Retina (tissue), 1 donor: ENCODE measurements around the gene GARIN1A.
"Not testable (repeated sequence)": the region's sequence is repeated elsewhere in the genome, so short reads cannot be mapped to it uniquely, and the experiment has no call there.

ENCODE experiments used
- DNase-seq: peaks from one replicate; pipeline ENCODE4 v3.0.0-alpha.2; 2016

GARIN1A gene

DNA sequence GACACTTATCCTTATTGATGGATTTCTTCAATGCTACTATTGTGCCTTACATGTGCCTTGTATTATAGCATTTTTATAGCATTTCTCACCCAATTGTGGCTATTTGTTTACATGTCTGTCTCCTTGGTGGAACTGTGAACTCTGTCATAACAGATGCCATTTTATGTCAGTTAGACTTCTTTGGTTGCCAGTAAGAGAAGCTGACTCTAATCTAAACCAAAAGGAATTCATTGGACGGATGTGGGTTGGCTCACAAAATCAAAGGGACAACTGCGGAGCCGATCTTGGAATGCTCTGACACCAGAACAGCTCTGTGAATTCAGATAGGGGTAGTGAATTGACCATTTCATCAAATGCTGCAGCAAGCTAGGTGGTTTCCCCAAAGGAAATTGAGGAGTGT lies 15.0 kb downstream of the GARIN1A start:
- no peak for DNase-seq

DNA sequence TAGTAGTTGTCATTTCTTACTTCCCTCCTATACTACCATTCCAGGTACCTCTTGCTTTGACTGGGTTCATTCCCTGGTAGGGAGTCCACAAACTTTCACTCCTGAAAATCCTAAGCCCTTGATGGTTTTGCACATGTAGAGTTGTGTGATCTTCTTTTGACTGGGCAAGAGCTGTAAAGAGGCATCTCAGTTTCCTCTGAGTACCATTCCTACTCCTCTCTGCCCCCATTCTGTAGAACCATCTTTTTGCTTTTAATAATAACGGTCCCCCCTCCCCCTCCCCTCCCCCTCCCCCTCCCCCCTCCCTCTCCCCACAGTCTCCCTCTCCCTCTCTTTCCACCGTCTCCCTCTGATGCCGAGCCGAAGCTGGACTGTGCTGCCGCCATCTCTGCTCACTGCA lies 16.4 kb downstream of the GARIN1A start:
- no peak for DNase-seq

DNA sequence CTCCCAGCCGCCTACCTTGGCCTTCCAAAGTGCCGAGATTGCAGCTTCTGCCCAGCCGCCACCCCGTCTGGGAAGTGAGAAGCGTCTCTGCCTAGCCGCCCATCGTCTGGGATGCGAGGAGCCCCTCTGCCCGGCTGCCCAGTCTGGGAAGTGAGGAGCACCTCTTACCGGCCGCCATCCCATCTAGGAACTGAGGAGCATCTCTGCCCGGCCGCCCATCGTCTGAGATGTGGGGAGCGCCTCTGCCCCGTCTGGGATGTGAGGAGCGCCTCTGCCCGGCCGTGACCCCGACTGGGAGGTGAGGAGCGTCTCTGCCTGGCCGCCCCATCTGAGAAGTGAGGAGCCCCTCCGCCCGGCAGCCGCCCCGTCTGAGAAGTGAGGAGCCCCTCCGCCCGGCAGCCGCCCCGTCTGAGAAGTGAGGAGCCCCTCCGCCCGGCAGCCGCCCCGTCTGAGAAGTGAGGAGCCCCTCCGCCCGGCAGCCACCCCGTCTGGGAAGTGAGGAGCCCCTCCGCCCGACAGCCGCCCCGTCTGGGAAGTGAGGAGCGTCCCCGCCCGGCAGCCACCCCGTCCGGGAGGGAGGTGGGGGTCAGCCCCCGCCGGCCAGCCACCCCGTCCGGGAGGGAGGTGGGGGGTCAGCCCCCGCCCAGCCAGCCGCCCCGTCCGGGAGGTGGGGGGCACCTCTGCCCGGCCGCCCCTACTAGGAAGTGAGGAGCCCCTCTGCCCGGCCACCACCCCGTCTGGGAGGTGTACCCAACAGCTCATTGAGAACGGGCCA lies 17.3 kb downstream of the GARIN1A start:
- not testable (repeated sequence) for DNase-seq

DNA sequence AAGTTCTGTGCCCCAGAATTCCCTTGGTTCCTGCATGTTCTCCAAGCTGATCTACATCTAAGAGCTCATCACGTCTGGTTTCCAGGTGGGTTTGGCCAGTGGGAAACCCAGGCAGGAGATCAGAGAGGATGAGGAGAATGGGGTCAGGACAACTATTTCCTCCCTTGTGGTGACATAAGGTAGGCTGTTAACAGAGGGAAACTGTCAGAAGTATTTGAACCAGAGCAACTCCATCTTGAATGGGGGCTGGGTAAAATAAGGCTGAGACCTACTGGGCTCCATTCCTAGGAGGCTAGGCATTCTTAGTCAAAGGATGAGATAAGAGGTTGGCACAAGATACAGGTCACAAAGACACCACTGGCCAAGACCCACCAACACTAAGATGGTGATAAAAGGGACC lies 19.1 kb downstream of the GARIN1A start:
- no peak for DNase-seq

DNA sequence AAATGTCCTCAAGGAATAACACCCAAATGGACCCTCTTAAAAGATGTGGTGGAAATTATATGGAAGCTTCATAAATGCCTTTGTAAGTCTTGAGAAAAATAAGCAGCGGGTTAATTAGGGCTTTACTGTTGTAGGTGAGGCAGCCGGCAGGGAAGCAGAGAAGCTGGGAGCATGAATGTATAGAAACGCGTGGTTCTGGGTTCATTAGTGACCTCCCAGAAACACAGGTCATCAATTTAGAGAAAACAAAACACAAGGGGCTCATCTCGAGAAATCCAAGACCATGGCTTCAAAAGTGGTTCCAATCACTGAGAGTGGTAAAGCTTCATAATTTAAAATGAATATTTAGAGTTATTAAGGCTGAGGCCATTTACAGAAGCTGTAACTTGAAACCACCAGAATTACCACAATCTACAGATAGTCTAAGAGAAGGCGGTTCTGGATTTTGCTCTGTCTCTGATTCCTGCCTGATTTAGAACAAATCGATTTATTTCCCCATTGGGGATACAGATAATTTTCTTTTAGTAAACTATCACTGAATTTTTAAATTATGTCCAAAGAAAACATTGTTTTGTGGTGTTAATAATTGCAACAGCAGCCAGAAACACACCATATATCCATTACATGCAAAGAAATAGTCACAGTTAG lies 20.7 kb downstream of the GARIN1A start:
- peak; percentile 39 for DNase-seq

DNA sequence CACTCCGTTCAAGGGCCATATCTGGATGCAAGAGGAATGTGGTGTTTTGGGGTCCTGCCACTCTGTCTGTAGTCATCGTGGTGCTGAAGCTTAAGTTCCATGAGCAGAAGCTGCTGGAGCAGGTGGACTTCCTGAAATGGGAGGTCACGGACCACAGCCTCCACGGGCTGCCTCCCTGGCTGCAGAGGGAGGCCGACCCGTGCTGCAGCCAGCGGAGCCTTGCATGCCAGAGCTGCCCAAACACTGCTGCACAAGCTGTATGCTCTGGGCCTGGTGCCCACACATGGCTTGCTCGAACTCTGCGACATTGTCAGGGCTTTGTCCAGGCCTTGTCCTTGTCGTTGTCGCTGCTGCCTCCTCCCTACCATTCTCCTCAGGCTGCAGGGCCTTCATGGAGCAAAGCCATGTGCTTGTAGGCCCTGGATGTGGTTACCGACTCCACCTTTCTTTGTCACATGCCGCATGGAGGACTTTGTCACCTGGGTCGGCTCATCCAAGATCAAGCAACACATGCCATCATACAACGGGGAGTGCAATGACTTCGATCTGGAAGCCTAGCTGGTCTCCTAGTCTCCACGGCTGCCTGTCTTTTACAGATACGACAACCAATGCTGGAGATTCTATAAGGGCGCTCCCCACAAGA lies 21.4 kb downstream of the GARIN1A start:
- DNase-seq: no peak

DNA sequence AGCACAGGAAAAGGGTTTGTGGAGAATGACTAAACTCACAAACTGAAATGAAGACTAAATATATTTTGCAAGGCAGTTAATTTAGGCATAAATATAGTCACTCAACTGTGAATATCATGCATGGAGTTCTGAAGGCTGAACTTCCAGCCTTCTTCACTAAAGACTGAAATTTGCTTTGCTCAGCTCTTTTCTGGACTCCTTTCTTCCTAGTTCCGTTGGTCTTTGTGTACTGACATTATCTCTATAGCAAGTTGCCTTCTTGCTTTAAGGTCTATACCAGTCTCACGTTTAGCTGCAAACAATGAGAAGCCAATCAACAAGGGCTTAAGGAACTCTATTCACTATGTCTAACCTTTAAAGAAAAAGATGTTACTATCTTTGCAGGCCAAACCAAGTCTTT lies 22.6 kb downstream of the GARIN1A start:
- no peak for DNase-seq

DNA sequence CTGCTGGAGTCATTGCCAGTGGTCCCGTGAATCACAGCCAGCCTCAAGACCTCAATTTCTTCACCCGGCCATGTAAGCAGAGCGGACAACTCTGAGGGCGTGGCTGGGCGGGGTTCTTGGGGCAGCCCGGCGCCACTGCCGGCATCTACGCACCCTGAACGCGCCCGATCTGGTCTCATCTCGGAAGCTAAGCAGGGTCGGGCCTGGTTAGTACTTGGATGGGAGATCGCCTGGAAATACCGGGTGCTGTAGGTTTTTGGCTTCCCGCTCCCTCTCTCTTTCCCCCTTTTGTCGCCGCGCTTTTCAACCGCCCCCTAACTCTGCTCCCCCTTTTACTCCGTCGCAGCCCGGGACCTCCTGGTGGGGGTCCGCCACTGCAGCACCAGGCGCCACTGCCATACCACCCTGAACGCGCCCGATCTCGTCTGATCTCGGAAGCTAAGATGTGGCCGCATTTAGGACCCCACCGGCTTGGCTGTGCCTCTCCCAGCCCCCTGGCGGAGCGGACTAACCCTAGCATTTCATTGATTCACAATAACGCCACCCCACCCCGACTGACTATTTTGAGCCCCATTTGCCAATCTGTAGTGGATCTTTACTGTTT lies 25.3 kb downstream of the GARIN1A start:
- peak; percentile 80 for DNase-seq

DNA sequence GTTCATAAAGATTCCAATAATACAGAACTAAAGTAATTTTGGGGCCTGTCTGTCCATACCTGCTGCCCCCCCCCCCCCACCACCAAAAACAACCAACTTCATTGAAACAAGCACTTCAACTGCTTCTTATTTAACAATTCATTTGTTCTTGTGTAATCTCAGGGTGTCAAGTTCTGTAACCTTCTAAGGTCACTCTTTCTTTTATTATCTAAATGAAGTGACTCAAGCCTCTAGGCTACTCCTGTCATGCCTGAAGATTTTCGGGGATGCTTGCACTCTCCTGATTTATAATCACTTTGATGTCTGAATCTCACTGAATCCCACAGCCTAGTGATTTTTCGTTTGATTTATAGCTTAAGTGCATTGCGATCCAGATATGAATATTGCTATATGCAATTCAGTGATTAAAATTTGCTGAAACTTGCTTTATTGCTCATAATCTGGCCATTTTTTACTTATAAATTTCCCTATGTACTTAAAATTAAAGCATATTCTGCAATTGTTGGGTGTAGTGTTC lies 27.2 kb downstream of the GARIN1A start:
- no peak for DNase-seq

DNA sequence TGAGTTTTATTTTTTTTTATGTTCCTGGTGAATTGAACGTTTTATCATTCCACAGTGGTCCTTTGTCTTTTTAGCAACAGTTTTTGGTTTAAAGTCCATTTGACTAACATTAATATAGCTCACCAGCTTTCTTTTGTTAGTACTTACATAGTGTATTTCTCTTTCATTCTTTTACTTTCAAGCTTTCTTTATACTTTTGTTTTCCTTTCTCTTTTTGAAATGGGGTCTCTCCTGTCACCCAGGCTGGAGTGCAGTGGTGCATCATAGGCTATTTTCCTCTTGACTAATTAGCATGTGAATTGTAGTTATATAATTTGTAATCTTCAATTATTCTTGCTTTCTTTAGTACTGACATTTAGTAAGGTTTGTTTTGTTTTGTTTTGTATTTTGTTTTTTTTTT lies 27.8 kb downstream of the GARIN1A start:
- no peak for DNase-seq

DNA sequence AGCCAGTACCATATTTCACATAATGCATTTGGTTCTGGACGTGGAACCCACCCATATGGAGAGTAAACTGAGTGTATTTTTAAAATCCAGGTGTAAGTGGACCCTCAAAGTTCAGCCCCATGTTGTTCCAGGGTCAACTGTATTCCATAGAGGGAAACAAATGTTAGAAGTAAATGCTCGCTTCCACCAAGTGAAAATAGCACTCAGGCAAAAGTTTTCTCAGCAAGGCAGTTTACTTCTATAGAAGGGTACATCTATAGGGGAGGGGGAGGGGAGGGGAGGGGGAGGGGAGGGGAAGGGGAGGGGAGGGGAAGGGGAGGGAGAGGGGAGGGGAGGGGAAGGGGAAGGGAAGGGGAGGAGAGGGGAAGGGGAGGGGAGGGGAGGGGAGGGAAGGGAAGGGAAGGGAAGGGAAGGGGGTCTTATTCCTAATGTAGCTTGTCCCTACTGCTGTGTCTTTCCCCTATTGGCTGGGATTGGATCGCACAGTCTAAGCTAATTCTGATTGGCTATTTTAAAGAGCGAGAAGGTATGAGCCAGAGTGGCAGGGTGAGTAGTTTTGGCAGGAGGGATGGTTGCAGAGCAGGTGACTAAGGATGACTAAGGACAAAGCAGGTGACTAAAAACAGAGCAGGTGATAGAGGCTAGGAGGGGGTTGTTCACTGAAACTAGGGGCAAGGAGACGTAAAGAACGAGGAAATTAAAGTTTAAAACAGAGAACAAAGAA lies 29.1 kb downstream of the GARIN1A start:
- DNase-seq: no peak

DNA sequence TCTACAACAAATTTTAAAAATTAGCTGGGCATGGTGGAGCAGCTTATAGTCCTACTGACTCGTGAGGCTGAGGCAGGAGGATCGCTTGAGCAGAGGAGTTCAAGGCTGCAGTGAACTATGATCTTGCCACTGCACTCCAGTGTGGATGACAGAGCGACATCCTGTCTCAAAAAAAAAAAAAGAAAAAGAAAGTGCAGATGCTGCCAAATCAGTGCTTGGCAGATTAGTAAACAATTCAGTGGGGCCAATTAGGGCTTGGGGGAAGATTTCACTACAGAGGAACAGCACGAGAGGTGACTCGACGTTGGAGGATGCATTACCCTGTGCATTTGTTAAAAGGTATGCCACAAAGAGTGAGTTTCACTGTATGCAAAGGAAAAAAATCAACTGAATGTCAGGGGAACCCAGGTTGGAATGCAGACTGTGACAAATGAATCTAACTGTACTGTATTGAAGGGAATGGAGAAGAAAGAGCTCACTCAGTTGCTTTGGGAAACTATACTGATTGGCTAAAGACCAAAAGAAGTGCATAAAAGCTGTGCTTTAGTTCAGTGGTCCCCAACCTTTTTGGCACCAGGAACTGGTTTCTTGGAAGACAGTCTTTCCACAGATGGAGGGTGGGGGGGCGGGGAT lies 31.6 kb downstream of the GARIN1A start:
- no peak for DNase-seq

DNA sequence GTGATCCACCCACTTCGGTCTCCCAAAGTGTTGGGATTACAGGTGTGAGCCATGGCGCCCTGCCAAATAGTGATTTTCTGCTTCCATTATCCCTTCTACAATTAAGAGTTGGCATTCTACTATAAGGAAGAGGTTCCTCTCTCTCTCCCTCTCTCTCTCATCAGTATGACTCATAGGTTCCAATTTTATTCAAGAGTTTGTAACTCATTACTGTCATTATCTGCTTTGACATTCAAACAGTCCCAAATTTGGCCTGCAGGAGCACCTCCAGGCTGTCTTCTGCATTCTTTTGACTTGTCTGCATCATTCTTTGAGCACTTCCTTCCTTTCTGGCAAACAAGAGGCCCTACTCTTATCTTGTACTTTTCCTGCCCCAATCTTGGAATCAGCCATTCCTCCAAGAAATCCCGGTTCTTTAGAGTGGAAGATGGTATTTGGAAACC lies 33.8 kb downstream of the GARIN1A start:
- no peak for DNase-seq

DNA sequence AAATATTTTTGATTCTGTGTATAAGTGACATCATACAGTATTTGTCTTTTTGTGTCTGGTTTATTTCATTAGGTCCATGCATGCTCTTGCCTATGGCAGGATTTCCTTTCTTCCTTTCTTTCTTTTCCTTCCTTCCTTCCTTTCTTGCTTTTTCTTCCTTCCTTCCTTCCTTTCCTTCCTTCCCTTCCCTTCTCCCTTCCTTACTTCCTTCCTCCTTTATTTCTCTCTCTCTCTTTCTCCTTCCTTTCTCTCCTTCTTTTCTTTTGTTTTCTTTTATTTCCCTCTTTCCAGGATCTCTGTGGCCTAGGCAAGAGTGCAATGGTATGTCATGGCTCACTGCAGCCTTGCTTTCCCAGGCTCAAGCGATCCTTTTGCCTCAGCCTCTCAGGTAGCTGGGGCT lies 35.7 kb downstream of the GARIN1A start:
- DNase-seq: no peak

DNA sequence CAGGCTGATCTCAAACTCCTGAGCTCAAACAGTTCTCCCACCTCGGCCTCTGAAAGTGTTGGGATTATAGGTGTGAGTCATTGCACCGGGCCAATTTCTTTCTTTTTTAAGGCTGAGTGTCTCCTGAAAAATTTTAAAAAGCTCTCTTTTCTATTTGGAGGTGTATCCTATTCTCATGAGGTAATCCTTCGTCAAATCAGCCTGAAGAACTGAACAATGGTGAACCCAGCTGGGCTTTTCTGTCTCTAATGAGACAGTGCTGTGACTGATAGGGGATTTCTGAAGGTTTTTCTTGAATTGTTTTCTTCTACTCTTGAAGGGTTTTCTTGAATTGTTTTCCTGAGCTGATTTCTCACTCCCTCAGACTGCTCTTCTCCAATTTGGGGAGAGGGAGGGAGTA lies 36.1 kb downstream of the GARIN1A start:
- DNase-seq: no peak

DNA sequence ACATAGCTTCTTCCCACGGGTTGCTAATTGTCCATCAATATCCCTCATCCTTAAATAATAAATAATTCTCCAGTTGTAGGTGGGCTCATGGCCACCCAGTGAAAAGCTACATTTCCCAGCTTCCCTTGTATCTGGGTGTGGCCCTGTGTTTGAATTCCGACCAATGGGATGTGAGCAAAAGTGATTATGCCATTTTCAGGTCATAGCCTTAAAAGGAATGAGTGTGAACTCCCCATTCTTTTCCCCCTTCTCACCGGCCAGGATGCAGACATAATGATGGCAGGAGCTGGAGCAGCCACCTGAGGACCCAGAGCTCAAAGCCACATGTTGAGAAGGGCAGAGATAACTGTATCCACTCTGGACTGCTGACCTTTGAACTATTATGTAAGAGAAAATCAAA lies 36.7 kb downstream of the GARIN1A start:
- DNase-seq: no peak

DNA sequence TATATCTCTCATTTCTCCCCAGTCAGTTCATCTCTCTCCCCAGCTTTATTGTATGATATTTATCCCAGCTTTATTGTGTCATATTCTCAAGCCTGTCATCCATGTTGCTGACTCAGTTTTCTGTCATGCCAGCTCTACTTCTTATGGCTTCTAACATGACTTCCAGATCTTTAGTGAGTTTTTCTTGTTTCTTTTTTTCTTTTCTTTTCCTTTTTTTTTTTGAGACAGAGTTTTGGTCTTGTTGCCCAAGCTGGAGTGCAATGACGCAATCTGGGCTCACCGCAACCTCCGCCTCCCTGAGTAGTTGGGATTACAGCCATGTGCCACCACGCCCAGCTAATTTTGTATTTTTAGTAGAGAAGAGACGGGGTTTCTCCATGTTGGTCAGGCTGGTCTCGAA lies 38.4 kb downstream of the GARIN1A start:
- no peak for DNase-seq

DNA sequence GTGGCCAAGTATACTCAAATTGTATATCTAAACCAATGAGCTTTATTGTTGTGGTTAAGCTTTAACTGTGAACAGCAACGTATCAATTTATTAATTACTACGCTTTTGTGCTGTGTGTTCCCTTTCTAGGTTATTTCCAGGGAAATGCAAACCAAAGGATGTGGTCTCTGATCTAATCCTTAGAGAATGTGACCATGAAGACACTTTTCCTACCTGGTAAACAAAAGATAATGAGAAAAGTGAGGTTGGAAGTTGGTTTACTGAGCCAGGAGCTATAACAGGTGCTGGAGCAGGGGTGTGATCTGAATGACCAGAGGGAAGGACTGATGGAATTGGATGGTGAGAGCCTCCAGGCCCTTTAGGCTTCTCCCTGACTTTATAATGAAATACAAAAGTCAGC lies 41.7 kb downstream of the GARIN1A start:
- DNase-seq: no peak

DNA sequence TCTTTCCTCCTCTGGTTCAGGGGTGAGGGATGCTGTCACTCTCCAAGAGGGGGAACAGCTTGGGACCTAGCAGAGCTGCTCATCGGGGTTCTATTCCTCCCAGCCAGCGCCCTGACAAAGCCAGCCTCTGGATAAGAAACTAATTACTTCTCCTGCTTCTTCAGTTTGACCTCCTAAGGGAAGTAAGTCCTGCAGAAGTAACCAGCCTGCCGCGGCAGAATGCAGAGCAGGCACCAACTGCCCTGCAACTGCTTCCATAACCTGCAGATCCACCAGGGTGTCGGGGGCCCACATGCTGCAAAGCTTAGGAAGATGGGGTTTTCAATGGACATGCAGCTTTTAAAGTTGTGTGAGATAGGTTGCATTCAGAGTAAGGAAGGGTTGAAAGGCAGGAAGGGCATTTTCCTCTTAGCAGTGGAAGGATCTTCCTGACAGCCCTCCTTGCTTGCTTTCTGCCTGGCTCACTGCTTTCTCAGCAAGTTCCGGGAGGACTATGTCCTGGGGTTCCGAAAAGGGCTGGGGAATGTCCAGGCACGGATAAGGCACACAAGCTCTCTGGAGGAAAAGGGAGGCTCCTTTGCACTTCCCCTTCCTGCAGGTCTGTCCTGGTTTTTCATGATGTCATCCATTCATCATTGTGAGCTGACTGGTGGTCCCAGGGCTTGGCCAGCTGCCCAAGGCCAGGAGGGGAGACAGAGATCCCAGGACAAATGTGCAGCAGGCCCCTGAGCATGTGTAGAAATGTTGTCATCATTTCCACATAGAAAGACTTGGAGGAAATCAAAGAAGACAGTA lies 42.8 kb downstream of the GARIN1A start:
- DNase-seq: no peak

DNA sequence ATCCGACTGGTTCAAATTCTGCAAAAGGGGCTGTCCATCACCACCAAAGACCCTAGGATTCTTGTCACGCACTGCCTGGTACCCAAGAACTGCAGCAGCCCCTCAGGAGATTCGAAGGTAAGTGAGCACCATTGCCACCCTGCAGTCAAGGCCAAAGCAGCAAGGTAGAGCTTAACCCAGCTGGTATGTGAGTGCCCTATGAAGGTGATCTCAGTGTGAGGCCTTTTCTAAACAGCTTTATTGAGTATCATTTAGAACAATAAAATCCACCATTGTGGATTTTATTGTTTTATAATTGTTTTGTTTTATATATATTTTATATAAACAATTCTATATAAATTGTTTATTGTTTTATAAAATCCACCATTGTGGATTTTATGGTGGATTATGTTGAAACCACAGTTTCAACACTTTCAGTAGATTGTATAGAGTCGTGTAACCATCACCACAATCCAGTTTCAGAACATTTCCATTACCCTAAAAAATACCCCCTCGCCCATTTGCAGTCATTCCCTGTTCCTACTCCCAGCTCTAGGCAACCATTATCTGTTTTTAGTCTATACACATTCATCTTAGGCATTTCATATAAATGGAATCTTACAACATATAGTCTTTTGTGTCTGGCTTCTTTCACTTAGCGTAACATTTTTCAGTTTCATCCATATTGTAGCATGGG lies 47.0 kb downstream of the GARIN1A start:
- no peak for DNase-seq

DNA sequence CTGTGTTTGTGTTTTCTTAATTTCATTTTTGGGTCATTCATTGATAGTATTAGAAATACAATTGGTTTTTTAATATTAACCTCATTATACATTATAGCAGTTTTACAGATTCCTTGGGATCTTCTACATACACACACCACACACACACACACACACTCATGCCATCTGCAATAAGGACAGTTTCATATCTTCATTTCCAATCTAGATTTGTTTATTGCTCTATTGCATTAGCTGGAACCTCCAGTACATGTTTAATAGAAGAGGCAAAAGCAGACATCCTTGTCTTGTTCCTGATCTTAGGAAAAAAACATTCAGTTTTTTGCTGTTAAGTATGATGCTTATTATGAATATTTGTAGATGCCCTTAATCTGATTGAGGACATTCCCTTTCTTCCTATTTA lies 49.3 kb downstream of the GARIN1A start:
- DNase-seq: no peak
